ENCODE data around the gene CROCC. TPM values are rescaled to one million over a fixed set of nuclear protein-coding genes. Genes with fewer than 3 reads are reported as not detected.

Gene CROCC
- total RNA-seq, 3 donors from 2014 or later: 12.2 to 32.5 (median 16.8) TPM

- ATAC-seq: no peak
- no peaks in the 10 kb centered on the region for H3K4me1 ChIP-seq (ENCODE audit: low read depth)
- H3K4me3 ChIP-seq: no peak overlapping the region
- intact Hi-C loops (cut with DNase I, micrococcal nuclease): loop anchor here (5.0 to 10.0 kb wide), 2 partner anchors 90 to 93 kb away; no protein-coding TSS in a partner anchor
- TF ChIP-seq CTCF (IDR thresholded peaks at IDR 0.05): no peak
- no peaks in the 10 kb centered on the region for H3K36me3 ChIP-seq (ENCODE audit: low read depth)
- no peak for DNase-seq
- no peaks in the 10 kb centered on the region for H3K9me3 ChIP-seq
Observed at GRCh38 chr1:16954579-16954978, 32.8 kb downstream of the CROCC start.

GRCh38 chr1:16955186-16955585 lies 33.5 kb downstream of the CROCC start:
- H3K4me3 ChIP-seq: no peak overlapping the region
- no peaks in the 10 kb centered on the region for H3K9me3 ChIP-seq

GRCh38 chr1:16956775-16957174 lies 35.0 kb downstream of the CROCC start:
- Histone ChIP-seq H3K4me3 (no peak overlapping the region), H3K4me1 (ENCODE audit: low read depth) (no peaks in the 10 kb centered on the region), H3K9me3 (no peaks in the 10 kb centered on the region), H3K36me3 (ENCODE audit: low read depth) (no peaks in the 10 kb centered on the region)
- no peak for ATAC-seq
- no peak for DNase-seq
- intact Hi-C loops (cut with DNase I, micrococcal nuclease): loop anchor here in 1 of 2 donors (10.0 kb wide), 1 partner anchor 88 kb away; no protein-coding TSS in a partner anchor
- TF ChIP-seq CTCF (IDR thresholded peaks at IDR 0.05): no peak

More at GRCh38 chr1:16955186-16955585, 33.5 kb downstream of the CROCC start:
- Histone ChIP-seq H3K4me1 (ENCODE audit: low read depth) (no peaks in the 10 kb centered on the region), H3K36me3 (ENCODE audit: low read depth) (no peaks in the 10 kb centered on the region)
- DNase-seq: no peak
- TF ChIP-seq CTCF (IDR thresholded peaks at IDR 0.05): no peak
- no peak for ATAC-seq
- intact Hi-C loops (cut with DNase I, micrococcal nuclease): loop anchor here in 1 of 2 donors (10.0 kb wide), 1 partner anchor 90 kb away; no protein-coding TSS in a partner anchor

GRCh38 chr1:16957731-16958130 lies 36.0 kb downstream of the CROCC start:
- DNase-seq: no peak
- intact Hi-C loops (cut with DNase I, micrococcal nuclease): loop anchor here in 1 of 2 donors (10.0 kb wide), 1 partner anchor 87 kb away; no protein-coding TSS in a partner anchor
- Histone ChIP-seq H3K36me3 (ENCODE audit: low read depth) (no peaks in the 10 kb centered on the region), H3K9me3 (no peaks in the 10 kb centered on the region), H3K4me1 (ENCODE audit: low read depth) (no peaks in the 10 kb centered on the region), H3K4me3 (no peak overlapping the region)
- no peak for ATAC-seq
- TF ChIP-seq CTCF (IDR thresholded peaks at IDR 0.05): no peak

- no peaks in the 10 kb centered on the region for H3K9me3 ChIP-seq
- intact Hi-C loops (cut with DNase I, micrococcal nuclease): loop anchor here in 1 of 2 donors (10.0 kb wide), 1 partner anchor 86 kb away; no protein-coding TSS in a partner anchor
- DNase-seq (no peak), ATAC-seq (no peak)
- H3K4me3 ChIP-seq: no peak overlapping the region
- H3K36me3 ChIP-seq (ENCODE audit: low read depth): no peaks in the 10 kb centered on the region
- no peak for TF ChIP-seq CTCF (IDR thresholded peaks at IDR 0.05)
- no peaks in the 10 kb centered on the region for H3K4me1 ChIP-seq (ENCODE audit: low read depth)
Observed at GRCh38 chr1:16958475-16958874, 36.7 kb downstream of the CROCC start.

Measured in mucosa of descending colon (tissue), 3 donors.